Activated CD4-positive, CD25-positive, alpha-beta regulatory T cell treated with anti-CD3 and anti-CD28 coated beads, Interleukin-2, amount 50 U/mL, for 16 hours (primary cell): ENCODE results near the gene RPAP3.
A peak's percentile ranks its signal among the peaks of the same experiment; 100 is the strongest.
"Not testable (repeated sequence)": the region's sequence is repeated elsewhere in the genome, so short reads cannot be mapped to it uniquely, and the experiment has no call there.

ENCODE experiments used
- DNase-seq: peaks from one replicate; pipeline ENCODE4 v3.0.0-alpha.2; 2020; ENCODE audit warnings: low read depth, low spot score

Gene RPAP3

GRCh38 chr12:47679785-47680184, 26.0 kb downstream of the RPAP3 start:
- DNase-seq: no peak

GRCh38 chr12:47672068-47672467, 33.8 kb downstream of the RPAP3 start:
- DNase-seq: no peak

GRCh38 chr12:47667935-47668334, 37.9 kb downstream of the RPAP3 start:
- not testable (repeated sequence) for DNase-seq

DNA sequence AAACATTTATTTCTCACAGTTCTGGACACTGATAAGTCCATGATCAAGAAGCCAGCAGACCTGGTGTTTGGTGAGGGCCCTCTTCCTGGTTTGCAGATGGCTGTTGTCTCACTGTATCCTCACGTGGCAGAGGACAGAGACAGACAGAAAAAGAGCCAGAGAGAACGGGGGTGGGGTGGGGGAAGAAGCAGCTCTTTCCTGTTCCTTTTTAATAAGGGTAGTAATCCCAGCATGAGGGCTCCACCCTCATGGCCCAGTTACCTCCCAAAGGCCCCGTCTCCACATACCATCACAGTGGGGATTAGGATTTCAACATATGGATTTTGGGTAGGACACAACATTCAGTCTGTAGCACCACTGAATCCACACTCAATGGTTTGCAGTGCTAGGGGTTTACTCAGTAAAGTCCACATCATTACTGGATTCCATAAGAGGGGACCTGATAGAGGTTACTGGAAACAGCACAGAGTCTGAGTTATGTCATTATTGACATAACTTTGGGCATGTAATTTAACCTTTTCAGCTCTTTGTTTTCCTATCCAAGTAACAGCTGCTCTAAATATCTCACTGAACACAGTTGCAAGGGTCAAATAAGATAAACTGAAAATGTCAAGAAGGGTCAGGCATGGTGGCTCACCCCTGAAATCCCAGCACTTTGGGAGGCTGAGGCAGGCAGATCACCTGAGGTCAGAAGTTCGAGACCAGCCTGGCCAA, 53.2 kb downstream of the RPAP3 start:
- no peak for DNase-seq

- DNase-seq: no peak
These were observed 54.2 kb downstream of the RPAP3 start for GRCh38 chr12:47651368-47652254.

GRCh38 chr12:47650469-47650868, 55.4 kb downstream of the RPAP3 start:
- no peak for DNase-seq

DNA sequence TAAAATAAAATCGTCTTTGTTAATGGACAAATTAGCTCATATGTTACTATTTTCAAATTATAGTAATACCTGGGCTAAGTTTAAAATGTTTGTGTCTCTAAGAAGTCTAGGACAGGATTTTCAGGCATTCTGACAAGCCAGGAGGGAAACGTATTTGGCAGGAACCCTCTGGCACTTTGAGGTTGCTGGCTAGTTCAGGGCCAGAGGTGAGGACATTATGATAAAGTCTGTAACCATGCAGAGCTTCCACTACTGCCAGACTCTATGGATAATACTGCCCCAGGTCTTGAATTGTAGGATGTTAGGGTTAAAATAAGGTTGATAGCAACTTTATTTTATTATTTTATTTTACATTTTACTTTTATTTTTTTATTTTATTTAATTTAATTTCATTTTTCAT, 56.4 kb downstream of the RPAP3 start:
- DNase-seq: no peak

DNA sequence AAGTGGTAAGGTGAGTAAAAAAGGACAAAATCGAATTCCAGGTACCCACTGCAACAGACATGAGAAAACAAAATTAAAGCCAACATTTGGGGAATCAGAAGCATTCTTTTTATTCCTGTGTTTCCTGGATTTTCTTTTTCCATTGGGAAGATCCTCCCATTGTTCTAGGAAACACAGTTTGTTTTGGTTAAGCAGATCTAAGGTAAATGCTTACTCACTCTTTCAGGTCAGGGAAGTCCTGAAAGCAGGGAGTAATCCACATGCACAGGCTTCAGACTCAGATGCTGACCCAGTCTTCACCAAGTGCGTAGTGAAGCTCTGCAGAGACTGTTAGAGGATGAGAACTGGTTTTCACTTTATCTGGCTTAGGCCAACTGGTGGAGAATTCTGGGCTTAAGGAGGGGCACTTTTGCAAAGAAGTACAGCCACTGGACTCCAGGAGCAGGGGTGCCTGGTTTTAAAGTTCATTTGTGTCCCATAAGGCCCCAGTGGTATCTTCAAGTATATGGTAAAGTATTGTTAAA, 57.7 kb downstream of the RPAP3 start:
- DNase-seq: no peak

DNA sequence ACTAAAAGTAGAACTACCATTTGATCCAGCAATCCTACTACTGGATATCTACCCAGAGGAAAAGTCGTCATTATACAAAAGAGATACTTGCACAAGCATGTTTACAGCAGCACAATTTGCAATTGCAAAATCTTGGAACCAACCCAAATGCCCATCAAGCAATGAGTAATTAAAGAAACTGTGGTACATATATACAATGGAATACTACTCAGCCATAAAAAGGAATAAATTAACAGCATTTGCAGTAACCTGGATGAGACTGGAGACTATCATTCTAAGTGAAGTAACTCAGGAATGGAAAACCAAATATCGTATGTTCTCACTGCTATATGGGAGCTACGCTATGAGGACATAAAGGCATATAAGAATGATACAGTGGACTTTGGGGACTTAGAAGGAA, 63.5 kb downstream of the RPAP3 start:
- not testable (repeated sequence) for DNase-seq

DNA sequence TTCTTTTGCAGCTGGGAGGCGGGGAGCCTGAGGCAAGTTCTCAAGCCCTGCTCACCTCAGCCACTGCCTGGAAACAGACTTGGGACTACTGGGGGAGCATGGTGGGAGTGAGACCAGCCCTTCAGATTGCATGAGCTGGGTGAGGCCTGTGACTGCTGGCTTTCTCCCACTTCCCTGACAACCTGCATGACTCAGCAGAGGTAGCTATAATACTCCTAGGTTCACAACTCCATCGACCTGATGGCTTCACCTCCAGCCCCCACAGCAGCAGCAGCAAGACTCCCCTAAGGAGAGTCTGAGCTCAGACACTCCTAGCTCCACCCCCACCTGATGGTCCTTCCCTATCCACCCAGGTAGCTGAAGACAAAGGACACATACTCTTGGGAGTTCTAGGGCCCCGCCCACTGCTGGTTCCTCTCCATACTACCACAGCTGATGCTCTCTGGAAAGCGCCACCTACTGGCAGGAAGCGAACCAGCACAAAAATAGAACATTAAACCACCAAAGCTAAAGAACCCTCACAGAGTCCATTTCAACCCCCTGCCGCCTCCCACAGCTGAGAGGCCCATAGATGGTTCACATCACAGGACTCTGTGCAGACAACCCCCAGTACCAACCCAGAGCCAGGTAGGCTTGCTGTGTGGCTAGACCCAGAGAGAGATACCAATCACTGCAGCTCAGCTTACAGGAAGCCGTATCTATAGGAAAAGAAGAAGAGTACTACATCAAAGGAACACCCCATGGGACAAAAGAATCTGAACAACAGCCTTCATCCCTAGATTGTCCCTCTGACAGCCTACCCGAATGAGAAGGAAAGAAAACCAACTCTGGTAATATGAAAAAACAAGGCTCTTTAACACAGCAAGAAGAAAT, 68.7 kb downstream of the RPAP3 start:
- peak; percentile 6 for DNase-seq

- not testable (repeated sequence) for DNase-seq
These were observed 70.1 kb downstream of the RPAP3 start for GRCh38 chr12:47635770-47636169.

- no peak for DNase-seq
These were observed 71.7 kb downstream of the RPAP3 start for GRCh38 chr12:47634127-47634526.

GRCh38 chr12:47621960-47622359, 83.9 kb downstream of the RPAP3 start:
- no peak for DNase-seq

GRCh38 chr12:47617476-47617875, 88.4 kb downstream of the RPAP3 start:
- no peak for DNase-seq

- no peak for DNase-seq
These were observed 89.4 kb downstream of the RPAP3 start for GRCh38 chr12:47616440-47616839.

DNA sequence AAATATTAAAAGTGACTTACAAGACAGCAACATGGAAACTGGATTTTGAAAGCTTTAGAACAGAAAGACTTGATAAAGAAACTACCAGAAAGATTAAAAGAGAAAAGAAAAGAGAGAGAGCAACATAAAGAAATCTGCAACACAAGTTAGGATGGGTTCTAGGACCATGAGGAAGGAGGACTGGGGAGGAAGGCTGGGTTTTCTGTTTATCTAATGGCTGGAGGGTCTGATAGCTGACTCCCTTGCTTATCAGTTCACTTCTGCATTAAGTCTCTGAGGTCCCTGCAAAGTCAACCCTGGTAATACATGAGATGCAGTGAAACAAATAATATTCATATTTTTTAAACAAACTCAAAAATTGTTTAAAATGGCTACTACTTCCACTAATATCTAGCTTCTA, 90.1 kb downstream of the RPAP3 start:
- no peak for DNase-seq

DNA sequence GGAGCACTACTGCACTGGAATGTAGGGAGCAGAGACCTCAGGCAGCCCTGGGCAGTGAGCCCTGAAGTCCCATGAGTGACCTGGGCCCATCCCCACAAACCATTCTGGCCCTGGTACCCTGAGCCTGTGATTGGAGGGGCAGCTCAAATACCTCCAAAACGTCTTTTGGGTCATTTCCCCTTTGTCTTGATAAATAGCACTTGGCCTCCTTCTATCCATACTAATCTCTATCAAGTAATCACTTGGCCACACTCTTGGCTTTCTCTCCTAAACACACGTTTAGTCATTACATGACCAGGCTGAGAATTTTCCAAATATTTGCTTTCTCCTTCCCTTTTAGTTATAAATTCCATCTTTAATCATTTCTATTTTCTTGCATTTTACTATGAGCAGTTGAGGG, 91.3 kb downstream of the RPAP3 start:
- no peak for DNase-seq

GRCh38 chr12:47612953-47613352, 92.9 kb downstream of the RPAP3 start:
- DNase-seq: no peak

- no peak for DNase-seq
These were observed 93.9 kb downstream of the RPAP3 start for GRCh38 chr12:47611906-47612305.
